Loucy (cell line): Measurements from ENCODE around the gene PGS1.

Source experiments
- H2AFZ ChIP-seq: fragments of 200-600 bp; sonication (generic); 2 replicates; pipeline ENCODE4 v1.6.0; 2016; ENCODE audit warnings: antibody characterized with exemption, mild to moderate bottlenecking, low read length, moderate library complexity
- H3F3A ChIP-seq: fragments of 200-600 bp; 2 replicates; pipeline ENCODE4 v1.6.0; 2016; ENCODE audit warnings: antibody characterized with exemption, low read depth, mild to moderate bottlenecking
- H3K27me3 ChIP-seq: fragments of 200-600 bp; sonication (generic); 2 replicates; pipeline ENCODE4 v1.6.1; 2014; ENCODE audit warnings: low read length, mild to moderate bottlenecking; ENCODE audit not compliant: insufficient read depth, poor library complexity, severe bottlenecking
- H3K36me3 ChIP-seq: fragments of 200-600 bp; sonication (generic); 2 replicates; pipeline ENCODE4 v1.6.1; 2016; ENCODE audit warnings: low read length; ENCODE audit not compliant: insufficient read depth
- H3K4me1 ChIP-seq: fragments of 200-600 bp; sonication (generic); 2 replicates; pipeline ENCODE4 v1.5.1; 2014; ENCODE audit warnings: low read length, mild to moderate bottlenecking; ENCODE audit not compliant: insufficient read depth, poor library complexity, severe bottlenecking
- H3K4me2 ChIP-seq: fragments of 200-600 bp; sonication (generic); 2 replicates; pipeline ENCODE4 v1.6.0; 2014; ENCODE audit warnings: antibody characterized with exemption, low read length, low read depth, mild to moderate bottlenecking; ENCODE audit not compliant: poor library complexity, severe bottlenecking
- H3K4me3 ChIP-seq: fragments of 200-600 bp; sonication (generic); 2 replicates; pipeline ENCODE4 v1.5.1; 2014; ENCODE audit warnings: low read length, mild to moderate bottlenecking, mixed read lengths; ENCODE audit not compliant: poor library complexity, severe bottlenecking
- H3K79me2 ChIP-seq: fragments of 200-600 bp; sonication (generic); 2 replicates; pipeline ENCODE4 v1.6.1; 2014; ENCODE audit warnings: low read length; ENCODE audit not compliant: insufficient read depth
- H3K9ac ChIP-seq: fragments of 200-600 bp; sonication (generic); 2 replicates; pipeline ENCODE4 v1.6.0; 2014; ENCODE audit warnings: mild to moderate bottlenecking, low read depth, low read length, moderate library complexity; ENCODE audit not compliant: poor library complexity, severe bottlenecking
- H3K9me2 ChIP-seq: fragments of 200-600 bp; sonication (generic); replicated peaks from 2 replicates; pipeline ENCODE4 v1.6.1; 2016; ENCODE audit warnings: low read depth, low read length, mixed read lengths
- H3K9me3 ChIP-seq: fragments of 200-600 bp; sonication (generic); 2 replicates; pipeline ENCODE4 v1.6.1; 2014; ENCODE audit warnings: mild to moderate bottlenecking, antibody characterized with exemption, low read length, low read depth; ENCODE audit not compliant: insufficient read depth
- H4K20me1 ChIP-seq: fragments of 200-600 bp; sonication (generic); 2 replicates; pipeline ENCODE4 v1.6.0; 2014; ENCODE audit warnings: antibody characterized with exemption, low read length, mild to moderate bottlenecking; ENCODE audit not compliant: insufficient read depth, poor library complexity, severe bottlenecking
- CTCF ChIP-seq: fragments of 200-600 bp; sonication (generic); conservative IDR thresholded peaks from 2 replicates; pipeline ENCODE4 v1.5.1; 2014; ENCODE audit warnings: mild to moderate bottlenecking, antibody characterized with exemption, low read length
- EZH2phosphoT487 ChIP-seq: fragments of 200-600 bp; IDR thresholded peaks from 2 replicates; pipeline ENCODE4 v1.6.1; 2018; ENCODE audit warnings: antibody characterized with exemption, mild to moderate bottlenecking, moderate library complexity, borderline replicate concordance

Gene PGS1

GRCh38 chr17:78380370-78380769 is 1.9 kb downstream of the PGS1 start:
- H3K4me3 ChIP-seq, result peak overlapping the region; percentile 95
- peak overlapping the region; percentile 99 for H3K4me2 ChIP-seq

GRCh38 chr17:78381601-78382232 is 3.3 kb downstream of the PGS1 start:
- peak overlapping the region; percentile 99 for H3K4me2 ChIP-seq
- H3K36me3 ChIP-seq, result no peaks in the 10 kb centered on the region
- H3K79me2 ChIP-seq, result peaks cover 82% of the 10 kb centered on the region
- peaks cover 21% of the 10 kb centered on the region for H3F3A ChIP-seq
- H3K4me3 ChIP-seq, result peak overlapping the region; percentile 95
- H3K9me3 ChIP-seq, result no peaks in the 10 kb centered on the region
- peaks cover 40% of the 10 kb centered on the region for H4K20me1 ChIP-seq
- no peaks in the 10 kb centered on the region for H3K27me3 ChIP-seq
- TF ChIP-seq EZH2phosphoT487 (no peak), CTCF (no peak)
- peaks cover 64% of the 10 kb centered on the region for H3K4me1 ChIP-seq
- H2AFZ ChIP-seq, result no peak overlapping the region
- peak overlapping the region; percentile 87 for H3K9ac ChIP-seq
- H3K9me2 ChIP-seq, result no peaks in the 10 kb centered on the region

More at GRCh38 chr17:78380370-78380769, 1.9 kb downstream of the PGS1 start:
- no peaks in the 10 kb centered on the region for H3K27me3 ChIP-seq
- H3K36me3 ChIP-seq, result no peaks in the 10 kb centered on the region
- peaks cover 68% of the 10 kb centered on the region for H3K79me2 ChIP-seq
- H4K20me1 ChIP-seq, result peaks cover 27% of the 10 kb centered on the region
- no peaks in the 10 kb centered on the region for H3K9me2 ChIP-seq
- H3K4me1 ChIP-seq, result peaks cover 52% of the 10 kb centered on the region
- H3F3A ChIP-seq, result peaks cover 21% of the 10 kb centered on the region
- H3K9ac ChIP-seq, result peak overlapping the region; percentile 87
- H2AFZ ChIP-seq, result no peak overlapping the region
- H3K9me3 ChIP-seq, result no peaks in the 10 kb centered on the region
- TF ChIP-seq CTCF (no peak), EZH2phosphoT487 (no peak)

GRCh38 chr17:78383725-78384471 is 5.4 kb downstream of the PGS1 start:
- Histone ChIP-seq H3K4me2 (peak overlapping the region; percentile 99), H3K9ac (peak overlapping the region; percentile 79), H3K4me3 (peak overlapping the region; percentile 95), H3K27me3 (no peaks in the 10 kb centered on the region), H3K4me1 (peaks cover 75% of the 10 kb centered on the region), H3F3A (peaks cover 21% of the 10 kb centered on the region), H4K20me1 (peaks cover 52% of the 10 kb centered on the region), H3K79me2 (peaks cover 93% of the 10 kb centered on the region), H3K9me3 (no peaks in the 10 kb centered on the region), H3K9me2 (no peaks in the 10 kb centered on the region), H3K36me3 (no peaks in the 10 kb centered on the region), H2AFZ (no peak overlapping the region)
- TF ChIP-seq CTCF (no peak), EZH2phosphoT487 (no peak)
